ENCODE results near the gene CNEP1R1.

GRCh38 chr16:50066482-50067289, 41.7 kb downstream of the CNEP1R1 start:
- no peak for TF ChIP-seq CTCF (conservative IDR thresholded peaks at IDR 0.05; ENCODE audit: low read depth, low read length)
- no peak for TF ChIP-seq POLR2A (IDR thresholded peaks at IDR 0.05; ENCODE audit: low read depth, low read length)
- TF ChIP-seq MAFK (IDR thresholded peaks at IDR 0.05; ENCODE audit: low read depth, low read length) = no peak
- TF ChIP-seq RAD21 (IDR thresholded peaks at IDR 0.05; ENCODE audit: low read length) = no peak
- TF ChIP-seq BHLHE40 (IDR thresholded peaks at IDR 0.05; ENCODE audit: low read depth, low read length) = no peak
- no peak for TF ChIP-seq USF2 (IDR thresholded peaks at IDR 0.05; ENCODE audit: low read depth, low read length)
- no peak for TF ChIP-seq ELK1 (IDR thresholded peaks at IDR 0.05; ENCODE audit: borderline replicate concordance, low read depth, low read length)
- no peak for TF ChIP-seq FOS (IDR thresholded peaks at IDR 0.05; ENCODE audit: low read depth, low read length)
- no peak for TF ChIP-seq NFE2L2 (IDR thresholded peaks at IDR 0.05; ENCODE audit: low read depth, low read length)
